ENCODE results near the gene OOSP4A. TPM values are rescaled to one million over a fixed set of nuclear protein-coding genes. Genes with fewer than 3 reads are reported as not detected.

OOSP4A gene
- polyA plus RNA-seq (2011; rRNA removed) (not detected in 2 replicates), polyA plus RNA-seq (2017; fragmentation: RNase III; extraction: RNeasy Plus Mini Kit Qiagen cat#74134 plus additional on column Dnase treatment) (not detected in 3 replicates), polyA minus RNA-seq (2011; rRNA and poly(A)+ RNA removed) (not detected in 2 replicates)
- not detected in 2 replicates for polyA plus RNA-seq (2012; cell fraction: cytosol; rRNA removed)
- polyA plus RNA-seq (2012; cell fraction: nucleus; rRNA removed), result not detected in 2 replicates

DNA sequence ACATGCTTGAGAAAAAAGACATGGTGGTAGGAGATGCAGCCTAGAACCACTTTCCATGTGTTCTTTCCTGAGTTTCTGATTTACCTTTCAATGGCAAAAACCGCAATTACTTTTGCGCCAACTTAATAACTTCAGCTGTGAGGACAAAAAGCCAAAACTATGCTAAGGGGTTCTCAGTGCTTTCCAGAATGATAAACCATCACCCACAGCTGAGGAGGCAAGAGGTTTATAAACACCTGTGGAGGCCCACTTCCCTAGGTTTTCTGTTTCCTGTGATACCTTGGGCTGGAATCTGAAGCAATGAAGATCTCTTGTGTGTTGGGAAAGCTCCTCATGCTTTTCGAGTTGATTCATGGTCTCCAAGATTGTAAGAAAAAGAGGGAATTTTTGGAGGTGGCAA is at the start of gene OOSP4A:
OOSP4A (plus strand) TSS at position 301 of the 400 bp plus-strand sequence; CDS start at position 301, 0 bp downstream.
- POLR2A ChIA-PET, result no interaction called here
- TF ChIP-seq RNF2 (IDR thresholded peaks at IDR 0.05; ENCODE audit: borderline replicate concordance, low read depth) (no peak), ATOH8 (CRISPR knock-in tag; IDR thresholded peaks at IDR 0.05; ENCODE audit: low read depth) (no peak), FOSL2 (IDR thresholded peaks at IDR 0.05) (no peak), FOSL2 (CRISPR knock-in tag; IDR thresholded peaks at IDR 0.05) (no peak), ZC3H11A (IDR thresholded peaks at IDR 0.05) (no peak), KDM5A (IDR thresholded peaks at IDR 0.05) (no peak), NR3C1 (IDR thresholded peaks at IDR 0.05) (no peak), BHLHE40 (IDR thresholded peaks at IDR 0.05; ENCODE audit: low read depth, low read length) (no peak), FOSB (CRISPR knock-in tag; IDR thresholded peaks at IDR 0.05) (no peak), JUN (IDR thresholded peaks at IDR 0.05) (no peak)
- Histone ChIP-seq H3K4me3 (no peak within 1 kb of the TSS), H3K27ac (no peak within 1 kb of the TSS), H3K4me2 (no peak within 1 kb of the TSS), H3K4me1 (no peaks in the 10 kb centered on the region), H3K9me3 (no peaks in the 10 kb centered on the region)
- FAIRE-seq, result no peak
- CTCF ChIA-PET, result no interaction called here
- no peak for ATAC-seq
- DNase-seq (ENCODE audit: low read depth in 1 of 2, low spot score in 1 of 2), result no peak
- WGBS (ENCODE audit: missing lambda C conversion rate), result 58% methylated on average over 3 of the region's 3 CpGs

DNA sequence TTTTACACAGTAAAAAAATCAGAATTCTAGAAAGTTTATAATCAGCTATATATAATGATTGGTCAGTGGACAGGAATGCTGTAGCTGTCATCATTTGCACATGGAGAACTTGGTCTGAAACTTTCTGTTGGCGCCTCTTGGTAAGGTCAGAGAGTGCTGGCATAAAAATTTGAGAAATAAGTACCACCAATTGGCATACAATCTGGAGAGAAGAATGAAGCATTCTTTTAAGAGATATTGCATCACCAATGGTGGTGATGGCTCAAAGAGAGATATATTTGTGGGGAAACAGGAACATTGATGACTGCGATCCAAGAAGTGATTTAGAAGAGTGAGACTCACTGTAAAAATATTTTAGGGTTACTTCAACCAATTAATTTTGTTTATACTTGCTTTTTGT is 45.4 kb upstream of the OOSP4A start:
- no peak for FAIRE-seq
- no peak overlapping the region for H3K27ac ChIP-seq
- no peaks in the 10 kb centered on the region for H3K4me1 ChIP-seq
- H3K4me3 ChIP-seq, result no peak overlapping the region
- ATAC-seq, result no peak
- POLR2A ChIA-PET, result no interaction called here
- H3K4me2 ChIP-seq, result no peak overlapping the region
- no peak for DNase-seq (ENCODE audit: low read depth in 1 of 2, low spot score in 1 of 2)
- H3K9me3 ChIP-seq, result peaks cover 7% of the 10 kb centered on the region; the same call in 1 of the 3 replicates
- no peak for TF ChIP-seq PHF8 (IDR thresholded peaks at IDR 0.05; ENCODE audit: borderline replicate concordance, low read depth)
- no peak for TF ChIP-seq CHD4 (IDR thresholded peaks at IDR 0.05; ENCODE audit: borderline replicate concordance)
- WGBS (ENCODE audit: missing lambda C conversion rate), result 55% methylated on average over 2 of the region's 2 CpGs
- CTCF ChIA-PET, result interaction anchor here (0.5 to 1.2 kb wide), 5 partner anchors 12 to 397 kb away, joined by 3 to 4 read pairs (median 3); no protein-coding TSS in a partner anchor

DNA sequence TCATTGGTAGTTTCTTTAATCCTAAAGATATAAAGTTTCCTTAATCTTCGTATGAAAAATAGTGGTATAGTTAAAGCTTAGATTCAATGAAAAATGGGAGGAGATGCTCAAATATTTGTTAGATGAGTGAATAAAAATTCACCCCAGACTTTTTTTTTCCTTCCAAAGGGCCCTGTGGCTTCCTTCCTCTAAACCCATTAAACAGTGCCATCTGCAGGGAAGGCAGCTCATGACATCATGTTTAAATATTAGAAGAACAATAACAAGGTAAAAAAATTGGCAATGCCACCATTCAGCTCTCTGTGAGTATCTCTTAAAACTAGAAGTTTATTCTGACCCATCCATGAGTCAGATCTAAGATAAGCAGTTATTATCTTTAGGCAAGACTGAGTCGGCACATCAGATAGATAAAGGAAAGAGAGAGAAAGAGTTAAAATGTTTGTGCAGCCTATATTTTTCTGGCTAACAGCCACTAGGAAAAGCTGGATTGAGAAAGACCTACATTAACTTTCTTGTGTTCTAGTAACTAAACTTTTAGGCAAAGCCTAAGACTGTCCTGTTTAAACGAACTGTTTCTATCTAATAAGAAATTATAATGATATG is 44.7 kb upstream of the OOSP4A start:
- no peak overlapping the region for H3K4me3 ChIP-seq
- TF ChIP-seq, protein P1, sequence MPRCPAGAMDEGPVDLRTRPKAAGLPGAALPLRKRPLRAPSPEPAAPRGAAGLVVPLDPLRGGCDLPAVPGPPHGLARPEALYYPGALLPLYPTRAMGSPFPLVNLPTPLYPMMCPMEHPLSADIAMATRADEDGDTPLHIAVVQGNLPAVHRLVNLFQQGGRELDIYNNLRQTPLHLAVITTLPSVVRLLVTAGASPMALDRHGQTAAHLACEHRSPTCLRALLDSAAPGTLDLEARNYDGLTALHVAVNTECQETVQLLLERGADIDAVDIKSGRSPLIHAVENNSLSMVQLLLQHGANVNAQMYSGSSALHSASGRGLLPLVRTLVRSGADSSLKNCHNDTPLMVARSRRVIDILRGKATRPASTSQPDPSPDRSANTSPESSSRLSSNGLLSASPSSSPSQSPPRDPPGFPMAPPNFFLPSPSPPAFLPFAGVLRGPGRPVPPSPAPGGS (IDR thresholded peaks at IDR 0.05), result no peak
- TF ChIP-seq NPAS2 (CRISPR knock-in tag; IDR thresholded peaks at IDR 0.05; ENCODE audit: borderline replicate concordance) (no peak), CEBPB (IDR thresholded peaks at IDR 0.05) (no peak), RAD21 (conservative IDR thresholded peaks at IDR 0.05 in 1 of 2, IDR thresholded peaks at IDR 0.05 in 1 of 2) (peak; percentile 51 to 68; a peak in 4 of 5 replicates), SMC3 (IDR thresholded peaks at IDR 0.05) (peak; percentile 48; the same call in 2 of the 3 replicates), HDAC2 (IDR thresholded peaks at IDR 0.05) (no peak), FOSL2 (IDR thresholded peaks at IDR 0.05) (no peak), FOSL2 (CRISPR knock-in tag; IDR thresholded peaks at IDR 0.05) (no peak)
- TF ChIP-seq, protein P2, sequence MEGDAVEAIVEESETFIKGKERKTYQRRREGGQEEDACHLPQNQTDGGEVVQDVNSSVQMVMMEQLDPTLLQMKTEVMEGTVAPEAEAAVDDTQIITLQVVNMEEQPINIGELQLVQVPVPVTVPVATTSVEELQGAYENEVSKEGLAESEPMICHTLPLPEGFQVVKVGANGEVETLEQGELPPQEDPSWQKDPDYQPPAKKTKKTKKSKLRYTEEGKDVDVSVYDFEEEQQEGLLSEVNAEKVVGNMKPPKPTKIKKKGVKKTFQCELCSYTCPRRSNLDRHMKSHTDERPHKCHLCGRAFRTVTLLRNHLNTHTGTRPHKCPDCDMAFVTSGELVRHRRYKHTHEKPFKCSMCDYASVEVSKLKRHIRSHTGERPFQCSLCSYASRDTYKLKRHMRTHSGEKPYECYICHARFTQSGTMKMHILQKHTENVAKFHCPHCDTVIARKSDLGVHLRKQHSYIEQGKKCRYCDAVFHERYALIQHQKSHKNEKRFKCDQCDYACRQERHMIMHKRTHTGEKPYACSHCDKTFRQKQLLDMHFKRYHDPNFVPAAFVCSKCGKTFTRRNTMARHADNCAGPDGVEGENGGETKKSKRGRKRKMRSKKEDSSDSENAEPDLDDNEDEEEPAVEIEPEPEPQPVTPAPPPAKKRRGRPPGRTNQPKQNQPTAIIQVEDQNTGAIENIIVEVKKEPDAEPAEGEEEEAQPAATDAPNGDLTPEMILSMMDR (IDR thresholded peaks at IDR 0.05), result peak; percentile 45
- TF ChIP-seq, protein P3, sequence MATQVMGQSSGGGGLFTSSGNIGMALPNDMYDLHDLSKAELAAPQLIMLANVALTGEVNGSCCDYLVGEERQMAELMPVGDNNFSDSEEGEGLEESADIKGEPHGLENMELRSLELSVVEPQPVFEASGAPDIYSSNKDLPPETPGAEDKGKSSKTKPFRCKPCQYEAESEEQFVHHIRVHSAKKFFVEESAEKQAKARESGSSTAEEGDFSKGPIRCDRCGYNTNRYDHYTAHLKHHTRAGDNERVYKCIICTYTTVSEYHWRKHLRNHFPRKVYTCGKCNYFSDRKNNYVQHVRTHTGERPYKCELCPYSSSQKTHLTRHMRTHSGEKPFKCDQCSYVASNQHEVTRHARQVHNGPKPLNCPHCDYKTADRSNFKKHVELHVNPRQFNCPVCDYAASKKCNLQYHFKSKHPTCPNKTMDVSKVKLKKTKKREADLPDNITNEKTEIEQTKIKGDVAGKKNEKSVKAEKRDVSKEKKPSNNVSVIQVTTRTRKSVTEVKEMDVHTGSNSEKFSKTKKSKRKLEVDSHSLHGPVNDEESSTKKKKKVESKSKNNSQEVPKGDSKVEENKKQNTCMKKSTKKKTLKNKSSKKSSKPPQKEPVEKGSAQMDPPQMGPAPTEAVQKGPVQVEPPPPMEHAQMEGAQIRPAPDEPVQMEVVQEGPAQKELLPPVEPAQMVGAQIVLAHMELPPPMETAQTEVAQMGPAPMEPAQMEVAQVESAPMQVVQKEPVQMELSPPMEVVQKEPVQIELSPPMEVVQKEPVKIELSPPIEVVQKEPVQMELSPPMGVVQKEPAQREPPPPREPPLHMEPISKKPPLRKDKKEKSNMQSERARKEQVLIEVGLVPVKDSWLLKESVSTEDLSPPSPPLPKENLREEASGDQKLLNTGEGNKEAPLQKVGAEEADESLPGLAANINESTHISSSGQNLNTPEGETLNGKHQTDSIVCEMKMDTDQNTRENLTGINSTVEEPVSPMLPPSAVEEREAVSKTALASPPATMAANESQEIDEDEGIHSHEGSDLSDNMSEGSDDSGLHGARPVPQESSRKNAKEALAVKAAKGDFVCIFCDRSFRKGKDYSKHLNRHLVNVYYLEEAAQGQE (IDR thresholded peaks at IDR 0.05), result no peak
- H3K4me1 ChIP-seq, result no peaks in the 10 kb centered on the region
- 1% methylated on average over 3 of the region's 3 CpGs for WGBS (ENCODE audit: missing lambda C conversion rate)
- ChIA-PET CTCF (interaction anchor here (0.5 to 1.4 kb wide), 8 partner anchors 9 to 398 kb away, joined by 3 to 5 read pairs (median 4); no protein-coding TSS in a partner anchor), POLR2A (no interaction called here)
- peaks cover 11% of the 10 kb centered on the region for H3K9me3 ChIP-seq
- ATAC-seq (0 out of 6 replicates have a peak, but pooled peaks of 1 of the 2 experiments have one; percentile 52), FAIRE-seq (no peak), DNase-seq (ENCODE audit: low read depth in 1 of 2, low spot score in 1 of 2) (peak; percentile 15 to 40)
- no peak overlapping the region for H3K27ac ChIP-seq
- H3K4me2 ChIP-seq, result no peak overlapping the region

Measured in A549 (cell line).